Measurements from ENCODE around the gene RBBP8NL.

The RBBP8NL gene

GRCh38 chr20:62419759-62420158 lies 7.6 kb downstream of the RBBP8NL start:
- DNase-seq, result no peak

DNA sequence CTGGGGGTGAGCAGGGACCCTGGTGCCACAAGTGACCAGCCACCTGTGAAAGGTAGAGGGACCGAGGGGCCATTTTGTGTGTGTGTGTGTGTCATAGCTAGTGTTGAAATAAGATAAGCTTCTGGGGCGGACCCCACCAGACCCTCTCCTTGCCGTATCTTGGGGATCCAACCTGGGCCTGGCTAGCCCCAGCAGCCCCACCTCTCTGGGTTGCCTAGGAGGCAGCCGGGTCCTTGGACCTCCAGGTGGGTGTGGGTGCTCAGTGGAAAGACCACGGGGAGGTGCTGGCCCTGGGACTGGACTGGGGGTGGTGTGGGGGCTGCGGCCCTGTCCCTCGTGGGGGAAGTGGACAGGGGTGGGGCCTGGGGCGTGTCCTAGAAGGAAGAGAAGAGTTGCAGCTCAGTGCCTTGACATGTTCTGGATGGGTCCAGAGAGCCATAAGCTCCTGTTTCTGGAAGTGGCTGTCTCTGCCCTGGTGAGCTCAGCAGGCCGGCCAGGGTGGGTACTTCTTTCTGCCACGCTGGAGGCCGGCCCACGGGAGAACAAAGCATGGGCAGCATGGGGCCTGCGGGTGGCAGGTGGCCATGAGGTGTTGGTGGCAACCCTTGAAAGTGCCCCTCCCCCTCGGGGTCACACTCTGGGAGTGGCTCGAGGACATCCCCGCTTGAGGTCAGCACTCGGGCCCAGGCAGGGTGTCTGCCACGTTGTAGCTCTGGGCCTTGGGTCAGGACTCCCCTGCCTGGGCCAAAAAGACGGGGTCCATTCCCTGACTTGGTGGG lies 8.4 kb downstream of the RBBP8NL start:
- DNase-seq, result no peak

GRCh38 chr20:62417981-62418708 lies 9.2 kb downstream of the RBBP8NL start:
- no peak for DNase-seq

- DNase-seq, result no peak
These were observed 10.4 kb downstream of the RBBP8NL start for GRCh38 chr20:62416651-62417637.

GRCh38 chr20:62415354-62416111 lies 11.8 kb downstream of the RBBP8NL start:
- no peak for DNase-seq

DNA sequence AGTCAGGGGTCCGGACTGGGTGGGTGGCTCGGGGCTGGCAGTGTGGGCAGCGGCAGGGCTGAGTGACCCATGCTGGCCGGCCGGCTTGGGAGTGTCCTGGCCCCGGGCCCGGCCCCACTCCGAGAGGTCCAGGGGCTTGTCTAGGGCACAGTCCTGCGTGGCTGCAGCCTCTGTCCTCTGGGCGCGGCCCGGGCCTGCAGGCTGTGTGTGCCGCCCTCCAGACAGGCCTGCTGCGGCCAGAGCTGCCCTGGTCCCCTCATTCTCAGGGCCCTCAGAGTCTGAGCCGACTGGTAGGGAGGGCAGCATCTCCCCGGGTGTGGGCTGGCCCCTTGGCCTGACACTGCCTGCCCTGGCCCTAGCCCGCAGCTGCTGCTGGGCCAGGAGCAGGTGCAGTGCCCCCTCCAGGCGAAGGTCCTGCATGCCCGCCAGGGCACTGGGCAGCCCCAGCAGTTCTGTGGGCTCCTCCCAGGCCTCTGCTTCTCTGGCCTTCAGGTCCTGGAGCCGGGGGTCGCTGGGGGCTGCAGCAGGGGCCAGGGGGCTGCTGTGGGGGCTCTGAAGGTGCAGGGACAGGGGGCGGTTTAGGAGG lies 13.3 kb downstream of the RBBP8NL start:
- DNase-seq, result no peak

DNA sequence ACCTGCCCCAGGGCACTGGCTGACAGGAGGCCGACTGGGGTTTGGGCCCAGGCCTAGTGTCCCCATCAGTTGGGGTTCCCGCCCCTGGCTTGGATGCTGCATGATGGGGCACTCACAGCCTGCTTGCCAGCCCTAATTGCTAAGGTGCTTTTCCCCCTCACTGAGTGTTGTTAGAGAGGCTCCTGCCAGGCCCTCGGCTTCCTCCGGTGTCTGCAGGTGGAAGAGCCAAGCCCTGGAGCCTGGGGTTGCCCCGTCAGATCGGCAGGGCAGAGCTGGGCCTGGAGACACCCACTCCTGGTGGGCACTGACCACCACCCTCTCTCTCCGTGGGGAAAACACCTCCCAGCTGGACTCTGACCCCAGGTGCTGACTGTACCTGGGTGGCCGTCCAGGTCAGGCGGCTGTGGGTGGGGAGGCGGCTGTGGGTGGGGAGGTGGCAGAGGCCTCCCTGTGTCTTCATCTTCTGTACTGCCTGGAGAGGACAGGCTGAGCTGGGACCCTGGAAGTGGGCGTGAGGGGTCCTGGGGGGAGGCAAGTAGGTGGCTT lies 14.2 kb downstream of the RBBP8NL start:
- no peak for DNase-seq

DNA sequence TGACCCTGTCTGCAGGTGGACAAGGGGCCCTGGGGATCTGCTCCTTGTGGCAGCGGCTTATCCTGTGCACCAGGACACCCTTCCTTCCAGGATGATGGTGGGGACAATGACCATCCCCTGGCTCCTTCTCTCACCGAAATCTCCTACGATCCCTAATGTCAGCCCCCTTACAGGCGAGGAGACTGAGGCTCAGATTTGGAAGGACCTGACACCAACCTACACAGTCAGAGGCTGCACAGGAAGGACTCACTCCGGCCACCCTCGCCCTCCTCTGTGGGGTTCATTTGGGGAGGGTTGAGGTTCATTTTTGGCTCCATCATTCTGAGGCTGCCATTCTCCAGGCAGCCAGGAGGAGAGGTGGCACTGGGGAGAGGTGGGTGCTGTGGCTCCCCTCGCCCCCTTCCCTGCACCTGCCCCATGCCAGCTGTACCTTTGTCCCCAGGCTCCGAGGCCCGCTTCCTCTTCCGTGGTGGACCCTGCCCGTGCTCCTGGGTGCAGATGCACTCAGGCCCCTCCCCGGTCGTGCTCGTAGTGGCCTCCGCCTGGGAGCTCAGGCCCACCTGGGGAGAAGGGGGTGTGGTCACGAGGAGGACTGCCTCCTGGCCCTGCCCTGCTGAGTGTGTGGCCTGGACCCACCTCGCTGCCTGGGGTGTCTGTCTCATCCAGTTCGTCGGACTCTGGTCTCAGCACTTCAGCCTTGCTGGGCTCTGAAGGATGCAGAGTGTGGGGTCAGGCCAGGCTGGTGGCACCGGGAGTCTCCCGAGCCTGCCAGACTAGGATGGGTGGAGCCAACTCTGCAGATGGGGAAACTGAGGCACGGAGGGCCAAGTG lies 14.9 kb downstream of the RBBP8NL start:
- no peak for DNase-seq

DNA sequence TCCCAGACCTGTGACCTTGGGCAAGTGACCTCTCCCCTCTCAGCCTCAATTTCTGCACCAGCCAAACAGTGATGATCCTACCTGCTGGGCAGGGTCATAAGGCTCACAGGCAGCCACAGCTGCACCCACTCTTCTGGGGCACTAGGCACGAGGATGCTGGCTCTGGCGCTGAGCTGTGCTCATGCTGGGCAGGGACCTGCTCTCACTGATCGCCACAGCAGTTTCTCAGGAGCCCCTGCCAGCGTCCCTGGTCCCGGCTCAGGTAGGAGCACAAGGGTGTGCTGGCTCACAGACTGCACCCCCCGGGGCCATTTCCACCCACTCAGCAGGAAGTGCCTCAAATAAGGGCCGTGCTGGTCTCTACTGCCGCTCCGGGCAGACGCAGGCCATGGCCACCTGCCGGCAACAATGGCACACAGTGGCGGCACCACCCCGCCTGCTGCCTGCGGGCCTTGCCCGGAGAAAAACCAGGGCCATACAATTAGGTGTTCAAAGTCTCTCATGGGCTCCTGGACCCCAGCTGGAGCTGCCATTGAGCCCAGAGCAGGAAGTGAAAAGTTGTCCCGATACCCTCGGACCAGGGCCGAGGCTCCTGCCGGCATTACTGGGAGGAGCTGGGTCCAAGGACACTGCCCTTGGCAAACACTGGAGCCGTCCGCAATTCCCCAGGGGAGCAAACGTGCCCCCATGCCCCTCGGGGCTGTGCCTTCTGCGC lies 15.7 kb downstream of the RBBP8NL start:
- no peak for DNase-seq

DNA sequence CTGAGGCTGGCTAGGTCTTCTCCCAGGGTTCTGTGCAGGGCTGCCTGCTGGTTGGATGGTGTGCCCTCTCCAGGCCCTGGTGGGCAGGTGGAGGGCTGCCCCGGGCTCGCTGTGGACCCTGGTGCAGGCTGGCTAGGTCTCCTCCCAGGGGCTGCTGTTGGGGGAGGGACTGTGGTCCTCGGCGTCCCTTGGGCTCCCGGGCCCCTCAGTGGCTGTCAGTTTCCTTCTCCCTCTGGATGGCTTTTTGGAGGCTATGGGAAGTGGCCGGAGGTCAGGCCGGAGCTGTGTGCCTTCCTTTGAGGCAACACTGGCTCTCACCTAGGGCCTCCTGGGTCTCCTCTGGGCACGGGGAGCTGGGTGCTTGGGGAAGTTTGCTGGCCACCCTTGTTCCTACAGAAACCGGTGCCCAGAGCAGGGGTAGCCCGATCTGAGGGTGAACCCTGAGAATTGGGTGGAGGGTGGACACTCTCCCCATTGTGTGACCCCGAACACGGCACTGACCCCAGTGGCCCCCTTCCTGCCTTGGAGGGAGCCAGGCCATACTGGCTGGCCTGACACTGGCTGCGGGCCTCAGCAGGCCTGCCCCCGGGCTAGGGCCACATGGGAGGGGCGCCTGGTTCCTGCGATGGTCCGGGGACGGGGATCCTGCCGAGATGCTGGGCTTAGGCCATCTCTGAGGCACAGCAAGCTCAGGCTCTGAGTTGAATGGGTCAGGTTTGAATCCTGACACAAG lies 16.4 kb downstream of the RBBP8NL start:
- DNase-seq, result no peak

- peak; percentile 35 for DNase-seq
These were observed 17.2 kb downstream of the RBBP8NL start for GRCh38 chr20:62409931-62410745.

DNA sequence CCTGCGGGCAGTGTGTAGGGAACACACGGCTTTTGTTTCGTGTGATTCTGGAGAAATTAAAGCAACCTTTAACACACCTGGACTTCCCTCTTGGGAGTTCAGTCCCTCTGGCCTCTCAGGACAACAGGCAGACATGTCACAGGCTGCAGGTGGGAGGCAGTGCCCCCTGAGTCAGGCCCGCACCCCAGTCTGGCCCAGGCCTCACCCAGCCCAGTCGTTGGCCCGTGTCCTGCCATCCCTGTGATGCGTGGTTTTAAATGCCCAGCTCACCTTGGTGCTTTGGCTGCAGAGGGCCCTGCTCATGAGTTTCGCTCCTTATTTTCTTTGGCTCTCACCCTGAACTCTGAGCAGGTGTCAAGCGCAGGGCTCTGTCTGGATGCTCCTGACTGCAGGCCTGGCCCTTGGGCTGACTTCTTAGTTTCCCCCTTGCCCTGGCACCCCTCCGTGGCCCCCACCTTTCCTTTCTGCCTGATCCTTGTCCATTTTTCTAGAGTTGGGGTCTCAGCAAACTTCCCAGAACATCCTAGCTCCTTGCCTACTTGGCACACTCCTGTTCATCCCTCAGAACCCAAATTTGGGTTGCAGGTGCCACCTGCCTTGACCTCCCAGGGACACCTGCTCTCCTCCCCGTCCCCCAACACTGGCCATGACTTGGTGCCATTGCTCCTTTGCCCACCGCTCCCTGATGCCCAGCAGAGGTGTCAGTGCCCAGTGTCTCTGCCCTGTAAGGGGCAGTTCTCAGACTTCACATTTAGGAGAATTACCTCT lies 18.1 kb downstream of the RBBP8NL start:
- no peak for DNase-seq

GRCh38 chr20:62408640-62409039 lies 18.7 kb downstream of the RBBP8NL start:
- DNase-seq, result no peak

DNA sequence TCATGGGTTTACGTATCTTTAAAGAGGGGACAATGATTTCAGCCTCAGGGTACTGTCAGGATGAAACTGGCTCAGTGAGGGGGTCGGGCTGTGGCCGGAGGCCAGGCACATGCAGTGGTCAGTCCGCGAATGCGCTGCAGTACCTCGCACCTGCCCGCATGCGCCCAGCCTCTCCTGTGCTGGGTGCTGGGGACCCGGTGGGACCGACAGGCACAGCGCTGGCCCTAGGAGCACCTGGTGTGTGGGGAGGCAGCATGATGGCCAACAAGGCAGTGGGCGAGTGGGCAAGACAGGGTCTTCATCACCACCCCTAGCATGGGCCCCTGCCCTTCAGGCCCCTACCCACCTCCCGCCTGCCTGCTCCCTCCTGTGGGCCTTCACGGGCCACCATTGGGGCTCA lies 19.3 kb downstream of the RBBP8NL start:
- no peak for DNase-seq

GRCh38 chr20:62407221-62407992 lies 19.9 kb downstream of the RBBP8NL start, which contains the start of gene CABLES2:
CABLES2 (minus strand) TSS chr20:62407285; CDS start chr20:62407276, 9 bp downstream.
- DNase-seq, result peak; percentile 91

DNA sequence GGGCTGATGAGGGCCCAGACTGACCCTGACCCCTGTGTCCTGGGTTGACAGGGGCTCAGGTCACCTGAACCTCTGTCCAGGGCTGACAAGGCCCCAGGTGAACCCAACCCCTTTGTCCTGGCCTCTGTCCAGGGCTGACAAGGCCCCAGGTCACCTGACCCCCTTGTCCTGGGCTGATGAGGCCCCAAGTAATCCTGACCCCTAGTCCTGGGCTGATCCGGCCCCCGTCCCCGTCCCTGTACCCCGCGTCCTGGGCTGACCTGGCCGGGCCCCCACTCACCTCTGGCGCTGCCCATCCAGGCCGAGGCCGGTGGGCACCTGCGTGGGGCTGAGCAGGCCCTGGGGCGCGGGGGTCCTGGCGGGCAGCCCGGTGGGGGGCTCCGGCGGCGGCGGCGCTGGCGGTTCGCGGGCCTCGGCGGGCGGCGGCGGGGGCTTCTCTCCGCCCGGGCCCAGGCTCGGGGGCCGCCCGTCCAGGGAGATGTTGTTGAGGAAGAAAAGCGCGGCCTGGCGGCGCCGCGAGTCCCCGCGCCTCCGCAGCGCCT lies 20.6 kb downstream of the RBBP8NL start:
- no peak for DNase-seq
